Measurements from ENCODE around the gene CDKAL1.

Gene CDKAL1

DNA sequence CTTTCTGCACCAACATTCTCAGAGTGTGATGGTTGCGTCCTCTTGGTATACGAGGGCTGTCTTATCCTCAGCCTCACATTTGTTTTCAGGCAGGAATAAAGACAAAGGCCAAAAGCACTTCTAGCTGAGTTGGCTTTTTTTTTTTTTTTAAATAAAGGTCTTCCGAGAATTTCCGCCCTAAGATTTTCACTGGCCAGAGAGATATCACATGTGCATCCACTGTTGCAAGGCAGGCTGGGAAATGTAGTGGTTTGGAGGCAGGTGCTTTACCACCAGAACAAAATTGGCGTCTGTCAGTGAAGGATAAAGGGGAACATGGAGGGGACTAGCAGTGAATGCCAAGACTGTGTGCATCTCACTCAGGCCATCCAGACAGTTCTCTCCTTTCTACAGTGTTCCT lies 724.4 kb downstream of the CDKAL1 start:
- no peak for DNase-seq (ENCODE audit: low read depth)

DNA sequence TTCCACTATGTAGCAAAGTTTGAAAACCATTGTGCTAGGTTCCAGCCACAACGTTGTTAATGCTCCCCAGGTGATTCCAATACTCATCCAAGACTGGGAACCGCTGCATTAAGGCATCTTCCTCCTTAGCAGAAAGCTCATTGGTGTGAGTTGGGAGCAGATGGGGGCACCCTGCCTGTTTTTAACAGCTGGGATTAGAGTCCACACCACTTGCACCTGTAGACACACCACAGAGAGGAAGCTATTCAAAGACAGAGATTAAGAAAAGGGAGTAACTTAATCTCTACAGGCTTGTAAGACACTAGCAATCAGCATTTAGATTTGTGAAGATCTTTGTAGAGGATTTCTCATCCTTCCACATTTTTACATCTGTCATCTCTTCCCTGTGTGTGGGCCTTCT lies 725.4 kb downstream of the CDKAL1 start:
- no peak for DNase-seq (ENCODE audit: low read depth)

DNA sequence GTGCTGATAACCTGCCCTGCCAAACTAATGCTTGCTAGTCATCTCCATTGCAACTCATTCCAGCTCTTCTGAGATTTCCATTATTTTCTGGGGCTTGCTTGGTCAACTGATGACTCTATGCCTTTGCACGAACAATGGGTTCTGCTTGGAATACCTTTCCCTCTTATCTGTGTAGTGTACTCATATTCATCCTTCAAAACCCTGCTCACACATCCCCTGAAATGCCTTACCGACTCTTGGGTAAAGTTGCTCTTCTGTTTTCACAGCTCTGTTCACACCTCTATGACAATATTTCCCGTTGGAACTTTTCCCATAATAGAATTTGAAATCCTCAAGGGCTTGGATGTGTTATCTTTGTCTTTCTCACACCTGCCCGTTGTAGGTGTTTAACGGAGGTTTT lies 728.2 kb downstream of the CDKAL1 start:
- no peak for DNase-seq (ENCODE audit: low read depth)

DNA sequence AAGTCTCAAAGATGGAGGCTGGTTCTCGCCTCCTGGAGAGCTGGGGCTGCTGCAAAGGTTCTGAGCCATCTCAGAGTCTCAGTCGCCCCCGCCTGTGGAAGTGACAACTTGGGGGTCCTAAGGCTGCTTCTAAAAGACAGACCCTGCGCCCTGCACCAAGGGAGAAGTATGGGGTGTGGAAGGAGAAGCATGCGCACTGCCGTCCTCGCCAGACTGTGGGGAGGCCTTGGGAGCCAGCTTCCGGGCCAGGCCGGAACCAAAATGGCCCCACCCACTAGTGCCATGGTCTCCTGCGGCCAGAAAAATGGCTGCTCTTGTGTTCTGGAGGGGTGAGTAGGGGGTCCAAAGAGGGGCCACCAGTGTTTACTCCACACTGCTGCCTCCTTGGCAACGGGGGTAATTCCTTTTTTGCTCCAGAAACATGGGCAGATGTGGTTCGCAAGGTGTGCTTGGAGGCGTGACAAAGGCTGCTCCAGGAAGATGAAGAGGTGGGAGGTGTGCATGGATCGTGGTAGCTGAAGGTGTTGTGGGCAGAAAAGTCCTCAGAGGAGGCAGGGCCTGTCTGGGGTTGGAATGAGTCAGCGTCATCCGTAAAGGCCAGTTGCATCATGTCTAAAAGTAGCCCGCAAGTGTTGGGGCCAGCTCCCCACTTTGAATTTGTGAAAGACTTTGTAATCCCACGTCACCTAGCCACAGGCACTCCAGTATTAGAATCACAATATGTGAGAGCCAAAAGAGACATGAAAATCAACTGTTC lies 729.5 kb downstream of the CDKAL1 start:
- no peak for DNase-seq (ENCODE audit: low read depth)

DNA sequence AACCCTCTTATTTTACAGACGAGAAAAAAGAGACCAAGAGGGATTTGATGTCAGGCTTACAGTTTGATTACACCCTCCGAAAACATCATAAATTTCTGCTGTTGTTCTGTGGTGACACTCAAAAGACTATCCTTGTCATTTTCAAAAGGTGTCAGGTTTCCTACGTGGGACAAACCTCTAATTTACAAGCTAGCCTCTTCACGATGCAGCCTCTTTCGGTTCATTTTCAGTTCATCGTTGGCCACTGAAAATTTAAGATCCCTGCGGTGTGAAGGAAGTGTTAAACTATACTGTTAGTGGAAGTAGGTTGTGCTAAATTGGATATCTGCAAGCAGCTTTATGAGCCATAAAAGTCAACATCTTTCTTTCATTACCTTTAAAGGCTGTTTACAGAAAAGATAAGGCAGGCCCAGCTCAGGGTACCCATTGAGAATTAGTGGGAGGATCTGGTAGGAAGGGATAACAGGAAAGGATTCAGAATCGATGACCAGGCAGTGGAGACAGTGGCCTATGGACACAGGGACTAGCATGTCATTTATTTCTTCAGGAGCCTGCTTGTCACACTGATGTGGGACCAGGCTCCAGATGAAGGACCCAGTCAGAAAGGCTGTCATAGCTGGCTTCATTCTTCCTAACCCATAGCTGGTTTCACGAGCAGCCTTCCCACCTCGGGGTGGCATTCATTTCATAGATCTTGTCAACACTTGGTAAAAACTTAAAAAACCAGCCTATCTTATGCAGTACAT lies 730.2 kb downstream of the CDKAL1 start:
- DNase-seq (ENCODE audit: low read depth): no peak

DNA sequence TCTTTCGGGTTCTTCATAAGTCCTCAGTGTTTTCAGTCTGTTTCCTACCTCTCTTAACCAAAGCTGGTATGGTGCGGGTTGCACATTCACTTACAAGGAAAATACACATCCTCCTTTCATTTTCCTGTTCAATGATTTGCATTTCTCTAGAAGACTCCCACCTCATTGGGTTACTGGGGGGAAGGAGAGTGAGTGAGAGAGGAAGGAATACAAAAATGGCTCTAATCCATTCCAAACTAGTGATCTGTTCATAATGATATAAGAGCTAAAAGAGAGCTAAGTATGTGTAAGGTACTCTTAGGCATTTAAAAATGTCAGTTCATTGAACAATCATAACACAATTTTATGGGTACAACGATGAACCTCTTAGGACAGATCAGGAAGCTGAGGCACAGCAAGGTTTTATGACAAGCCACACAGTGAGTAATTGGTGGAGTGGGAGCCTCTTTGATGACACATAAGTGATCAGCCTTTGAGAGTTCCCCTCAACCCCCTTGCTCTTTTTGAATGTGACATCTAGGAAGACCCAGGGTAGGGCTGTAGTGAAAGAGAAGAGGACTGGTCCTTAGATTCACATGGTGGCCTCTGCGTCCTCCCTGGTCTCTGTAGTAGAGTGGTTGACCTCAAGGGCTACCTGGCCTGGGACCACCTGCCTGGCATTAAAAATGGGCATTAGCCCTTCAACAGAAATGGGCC lies 730.9 kb downstream of the CDKAL1 start:
- no peak for DNase-seq (ENCODE audit: low read depth)

DNA sequence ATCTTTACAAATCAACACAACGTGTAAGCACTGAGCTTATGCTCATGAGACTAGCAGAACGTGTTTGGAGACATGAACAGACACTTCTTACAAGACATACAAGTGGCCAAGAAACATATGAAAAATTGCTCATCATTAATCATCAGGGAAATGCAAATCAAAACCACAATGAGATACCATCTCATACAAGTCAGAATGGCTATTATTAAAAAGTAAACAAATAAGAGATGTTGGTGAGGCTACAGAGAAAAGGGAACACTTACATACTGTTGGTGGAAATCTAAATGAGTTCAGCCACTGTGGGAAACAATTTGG lies 731.4 kb downstream of the CDKAL1 start:
- DNase-seq (ENCODE audit: low read depth): no peak

DNA sequence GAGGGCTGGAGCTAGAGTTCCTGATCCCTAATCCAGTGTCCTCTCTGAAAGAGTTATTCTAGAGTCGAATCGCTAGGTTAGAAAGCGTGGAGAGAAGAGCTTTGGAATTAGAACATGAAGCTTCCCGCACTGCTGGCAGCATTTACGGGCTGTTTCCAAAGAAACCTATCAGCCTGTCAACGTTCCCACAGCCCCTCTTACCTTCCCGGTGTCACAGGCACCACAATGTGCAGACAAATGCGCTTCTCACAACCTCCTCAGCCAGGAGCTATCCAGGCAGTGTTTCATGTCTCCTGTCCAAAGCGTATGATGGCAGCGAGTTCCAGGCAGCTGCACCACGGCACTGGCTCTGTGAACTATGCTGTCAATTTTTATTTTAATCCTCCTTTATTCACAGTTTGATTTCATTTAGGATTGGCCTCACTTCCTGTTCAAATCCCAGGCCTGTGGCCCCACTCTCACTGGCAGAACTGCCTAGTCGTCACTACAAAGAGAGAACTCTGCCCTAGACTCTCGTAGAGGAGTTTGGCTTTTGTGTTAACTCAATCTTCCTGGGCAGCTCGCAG lies 736.5 kb downstream of the CDKAL1 start:
- no peak for DNase-seq (ENCODE audit: low read depth)

DNA sequence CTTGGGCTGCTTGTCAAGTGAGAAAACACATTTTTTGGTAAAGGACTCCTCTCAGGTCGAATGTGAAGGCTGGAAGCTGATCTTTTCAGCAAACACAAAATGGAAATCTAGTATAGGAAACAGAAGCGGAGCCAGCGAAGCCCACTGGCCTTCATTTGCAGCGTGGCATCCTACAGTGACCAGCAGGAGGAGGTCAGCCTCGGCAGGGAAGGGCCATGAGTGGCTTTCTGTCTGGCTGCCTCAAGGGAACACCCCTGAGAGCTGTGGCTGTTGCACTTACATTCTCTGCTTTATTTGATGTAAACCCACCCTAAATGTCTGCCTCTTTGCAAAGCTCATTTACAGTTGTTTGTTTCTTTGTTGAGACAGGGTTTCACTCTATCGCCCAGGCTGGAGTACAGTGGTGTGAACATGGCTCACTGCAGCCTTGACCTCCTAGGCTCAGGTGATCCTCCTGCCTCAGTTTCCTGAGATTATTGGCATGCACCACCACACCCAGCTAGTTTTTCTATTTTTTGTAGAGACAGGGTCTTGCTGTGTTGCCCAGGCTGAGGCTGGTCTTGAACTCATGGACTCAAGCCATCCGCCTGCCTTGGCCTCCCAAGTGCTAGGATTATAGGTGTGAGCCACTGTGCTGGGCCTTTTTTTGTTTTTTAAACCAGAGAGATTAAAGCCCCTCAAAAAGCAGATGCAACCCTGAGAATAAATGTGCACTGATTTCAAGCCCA lies 737.3 kb downstream of the CDKAL1 start:
- no peak for DNase-seq (ENCODE audit: low read depth)

DNA sequence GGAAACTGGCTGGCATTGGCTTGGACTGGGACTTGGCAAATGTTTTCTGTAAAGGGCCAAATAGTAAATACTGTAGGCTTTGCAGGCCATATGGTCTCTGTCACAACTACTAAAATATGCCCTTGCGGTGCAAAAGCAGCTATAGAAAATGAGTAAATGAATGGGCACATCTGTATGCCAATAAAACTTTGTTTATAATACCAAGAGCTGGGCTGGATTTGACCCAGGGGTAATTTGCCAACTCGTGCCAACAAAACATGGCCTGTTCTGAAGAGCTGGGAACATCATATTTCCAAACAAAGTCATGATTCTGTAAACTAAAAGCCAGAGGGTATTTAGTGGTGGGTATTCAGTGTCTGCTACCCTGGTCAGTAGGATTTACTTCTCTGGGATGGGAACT lies 739.2 kb downstream of the CDKAL1 start:
- DNase-seq (ENCODE audit: low read depth): no peak

DNA sequence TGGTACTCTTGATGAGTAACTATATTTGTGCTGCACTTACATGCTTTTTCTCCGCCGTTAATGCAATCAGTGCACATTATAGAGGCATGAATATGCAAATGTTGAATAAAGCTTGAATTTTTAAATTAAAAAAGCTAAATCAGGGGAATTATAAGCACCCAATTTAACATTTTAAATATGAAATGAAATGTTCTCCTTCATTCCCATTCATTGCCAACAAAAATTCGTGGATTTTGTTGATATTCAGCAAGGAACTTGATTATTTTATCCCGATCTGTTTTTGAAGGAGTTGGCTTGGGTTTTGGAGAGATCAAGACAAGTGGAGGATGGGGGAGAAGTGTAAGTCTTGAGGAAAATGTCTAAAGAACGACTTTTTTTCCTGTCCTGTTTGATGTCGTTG lies 740.6 kb downstream of the CDKAL1 start:
- DNase-seq (ENCODE audit: low read depth): no peak

DNA sequence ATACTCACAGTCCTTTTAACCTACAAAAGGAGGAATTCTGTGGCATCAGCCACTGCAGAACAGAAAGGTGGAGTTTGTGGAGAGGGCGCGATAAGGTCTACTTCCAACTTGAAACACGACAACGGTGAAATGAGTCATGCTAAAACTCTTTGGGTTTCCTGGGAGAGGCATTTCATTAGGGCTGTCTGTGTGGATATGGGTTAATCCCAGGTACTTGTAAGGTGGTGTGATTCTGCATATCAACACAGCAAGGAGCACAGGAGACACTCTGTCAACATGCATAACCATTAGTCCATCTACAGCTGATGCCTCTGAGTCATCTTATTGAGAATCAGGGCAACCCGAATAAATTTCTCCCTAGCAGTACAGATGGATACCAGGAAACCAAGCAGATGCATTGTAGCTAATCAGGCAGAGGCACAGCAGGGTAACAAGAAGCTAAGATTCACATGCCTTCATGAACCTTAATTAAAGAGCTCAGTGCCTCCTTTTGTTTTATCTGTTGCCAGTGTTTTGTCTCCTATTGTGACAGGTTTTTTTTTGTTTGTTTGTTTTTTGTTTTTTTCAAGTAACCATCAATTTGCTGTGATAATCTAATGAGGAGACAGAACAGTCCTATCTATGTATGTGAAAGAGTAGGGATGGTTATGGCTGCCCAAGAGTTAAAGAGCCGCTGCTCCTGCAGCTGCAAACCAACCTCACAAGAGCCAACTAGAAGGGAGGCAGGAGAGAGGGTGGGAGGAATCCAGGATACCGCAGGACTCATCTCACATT lies 743.5 kb downstream of the CDKAL1 start:
- no peak for DNase-seq (ENCODE audit: low read depth)

DNA sequence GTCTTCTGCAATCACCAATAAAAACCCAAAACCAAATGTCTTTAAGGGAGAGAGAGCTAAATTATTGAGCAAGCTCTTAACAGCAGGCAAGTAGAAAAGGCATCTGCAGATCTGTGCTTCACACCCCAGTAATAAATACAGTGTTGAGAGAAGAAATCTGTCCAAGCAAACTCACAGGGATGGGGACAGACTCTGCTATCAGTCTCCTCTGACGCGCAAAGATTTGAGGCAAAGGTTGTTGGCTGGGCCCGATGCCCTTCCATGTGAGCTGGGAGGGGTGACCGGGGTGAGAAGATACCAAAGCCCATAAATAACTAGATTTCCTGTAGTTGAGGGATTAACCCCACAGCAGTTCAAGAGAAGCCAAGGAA lies 744.1 kb downstream of the CDKAL1 start:
- no peak for DNase-seq (ENCODE audit: low read depth)

DNA sequence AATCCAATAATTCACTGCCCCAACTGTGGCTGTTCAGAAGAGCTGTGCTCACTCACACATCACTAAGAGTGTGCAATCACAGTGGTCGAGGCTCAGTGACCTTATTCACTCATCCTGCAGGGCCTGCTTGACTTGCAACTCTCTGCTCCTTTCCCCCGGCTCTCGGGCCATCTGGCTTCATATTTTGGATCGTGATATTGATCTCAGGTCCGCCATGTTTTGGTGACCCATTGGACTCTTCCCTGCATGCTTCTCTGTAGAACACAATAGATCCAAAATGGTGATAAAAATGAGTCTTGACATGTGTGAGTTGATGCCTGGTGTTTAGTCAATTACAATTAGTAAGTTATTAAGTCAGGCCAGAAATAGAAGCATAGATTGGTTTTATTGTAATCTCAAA lies 745.4 kb downstream of the CDKAL1 start:
- DNase-seq (ENCODE audit: low read depth): no peak

DNA sequence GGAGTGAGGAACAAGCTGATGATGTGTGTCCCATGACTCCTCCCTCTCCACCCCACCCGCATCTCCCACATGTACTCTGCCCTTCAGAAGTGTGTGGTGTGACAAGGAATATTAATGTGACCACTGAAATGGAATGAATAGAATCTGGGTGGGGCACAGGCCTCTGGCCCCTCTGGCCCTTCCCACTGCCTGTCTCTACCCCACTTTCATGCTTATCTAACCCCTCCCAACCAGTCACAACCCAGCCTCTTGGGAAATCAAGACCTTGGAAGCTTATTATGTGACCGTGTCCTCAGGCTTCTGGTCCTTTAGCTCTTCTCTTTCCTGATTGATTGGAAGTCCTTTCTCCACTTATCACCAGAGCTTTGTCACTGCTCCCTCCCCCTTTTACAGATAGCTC lies 747.1 kb downstream of the CDKAL1 start:
- DNase-seq (ENCODE audit: low read depth): no peak
